GM18519 (cell line): ENCODE results near the gene ZRANB3.
"Not testable (repeated sequence)": the region's sequence is repeated elsewhere in the genome, so short reads cannot be mapped to it uniquely, and the experiment has no call there.

Experiments
- ATAC-seq: cut with Tn5 transposase; IDR thresholded peaks from one replicate; pipeline ENCODE4 v1.9.1; 2021; ENCODE audit warnings: mild to moderate bottlenecking, moderate library complexity; ENCODE audit not compliant: unreplicated experiment, low FRiP score

The ZRANB3 gene

DNA sequence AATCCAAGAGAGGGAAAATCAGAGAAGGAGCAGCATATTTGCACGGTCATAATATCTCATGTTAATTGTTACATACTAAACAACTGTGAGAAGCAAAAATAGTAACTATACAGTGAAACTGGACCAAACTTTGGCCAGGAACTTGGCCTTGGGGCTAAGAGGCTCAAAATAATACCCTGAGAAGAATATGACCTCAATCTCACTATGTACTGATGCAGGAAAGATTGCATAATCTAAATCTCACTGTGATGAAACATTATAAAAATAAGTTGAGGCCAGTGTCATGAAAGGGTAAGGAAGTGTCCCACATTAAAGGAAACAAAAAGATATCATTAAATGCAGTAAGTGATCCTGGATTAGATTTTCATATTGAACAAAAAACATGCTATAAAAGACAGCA, 36.5 kb downstream of the ZRANB3 start:
- no peak for ATAC-seq

DNA sequence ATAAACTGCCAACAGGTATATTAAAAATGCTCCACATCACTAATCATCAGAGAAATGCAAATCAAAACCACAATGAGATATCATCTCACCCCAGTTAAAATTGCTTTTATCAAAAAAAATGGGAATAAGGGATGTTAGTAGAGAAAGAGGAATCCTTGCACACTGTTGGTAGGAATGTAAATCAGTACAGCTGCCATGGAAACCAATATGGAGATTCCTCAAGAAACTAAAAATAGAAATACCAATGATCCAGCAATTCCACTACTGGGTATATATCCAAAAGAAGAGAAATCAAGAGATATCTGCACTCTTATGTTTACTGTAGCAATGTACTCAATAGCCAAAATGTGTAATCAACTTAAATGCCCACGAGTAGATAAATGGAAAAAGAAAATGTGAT, 40.6 kb downstream of the ZRANB3 start:
- ATAC-seq, result no peak

DNA sequence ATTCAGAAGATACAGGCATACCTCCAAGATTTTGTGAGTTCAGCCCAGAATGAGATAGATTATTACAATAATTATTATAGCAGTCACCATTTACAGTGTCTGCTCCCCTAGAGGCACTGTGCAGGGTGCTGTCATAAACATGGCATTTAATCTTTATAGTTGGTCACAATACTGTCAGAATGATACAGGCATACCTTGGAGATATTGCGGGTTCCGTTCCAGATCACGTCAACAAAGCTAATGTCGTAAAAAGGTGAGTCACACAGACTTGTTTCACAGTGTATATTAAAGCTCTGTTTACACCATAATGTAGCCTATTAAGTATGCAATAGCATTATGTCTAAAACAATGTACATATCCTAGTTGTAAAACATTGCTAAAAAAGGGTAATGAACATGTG, 45.6 kb downstream of the ZRANB3 start:
- ATAC-seq, result no peak

DNA sequence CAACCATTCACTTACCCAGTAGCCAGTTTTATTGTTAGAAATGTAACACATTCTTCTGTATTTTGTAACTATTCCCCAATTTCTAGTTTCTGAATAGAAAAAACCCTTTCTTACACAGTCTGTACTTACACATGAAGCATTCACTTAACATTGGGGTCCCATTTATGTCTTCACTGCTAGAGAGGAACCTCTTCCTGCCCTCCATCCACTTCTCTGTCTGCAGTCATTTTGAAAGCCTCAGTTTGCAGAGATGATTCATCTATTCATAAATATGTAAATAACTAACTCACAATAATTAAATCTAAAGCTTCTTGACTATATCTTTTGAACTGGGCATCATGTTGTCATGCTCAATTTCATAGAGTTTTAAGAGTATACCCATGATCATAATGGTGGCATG, 55.9 kb downstream of the ZRANB3 start:
- ATAC-seq, result no peak

DNA sequence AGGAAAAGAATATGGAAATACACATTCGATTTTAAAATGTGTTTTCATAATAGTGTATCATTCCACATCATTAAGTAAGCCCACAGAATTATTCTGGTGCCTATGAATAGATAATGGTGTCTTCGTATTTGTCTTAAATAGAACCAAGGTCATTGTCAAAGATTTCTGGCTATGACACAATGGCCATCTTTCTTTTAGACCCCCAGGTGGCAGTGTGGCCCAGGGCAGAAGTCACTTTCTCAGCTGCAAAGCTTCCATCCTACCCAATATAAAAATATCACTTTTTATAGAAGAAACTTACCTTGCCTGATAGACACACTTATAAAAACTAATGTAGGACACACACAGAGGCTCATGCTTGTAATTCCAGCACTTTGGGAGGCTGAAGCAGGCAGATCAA, 57.5 kb downstream of the ZRANB3 start:
- ATAC-seq, result no peak

DNA sequence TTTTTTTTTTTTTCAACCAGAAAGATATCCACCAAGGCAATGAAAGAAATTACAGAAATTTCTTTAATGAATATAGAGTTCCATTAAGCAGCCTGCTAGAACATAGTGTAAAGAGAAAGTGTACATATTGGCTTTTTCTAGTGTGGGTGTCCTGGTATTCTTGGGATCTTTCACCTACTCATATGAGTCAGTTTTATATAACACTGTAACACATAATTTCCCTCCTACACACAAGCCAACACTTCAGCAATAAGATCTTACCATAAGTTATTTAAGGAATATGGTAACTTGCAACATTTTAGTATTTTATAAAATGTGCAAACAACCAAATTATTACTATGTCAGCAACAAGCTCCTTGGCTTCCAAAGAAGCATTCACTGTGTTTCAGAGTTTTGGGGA, 59.9 kb downstream of the ZRANB3 start:
- ATAC-seq, result no peak

DNA sequence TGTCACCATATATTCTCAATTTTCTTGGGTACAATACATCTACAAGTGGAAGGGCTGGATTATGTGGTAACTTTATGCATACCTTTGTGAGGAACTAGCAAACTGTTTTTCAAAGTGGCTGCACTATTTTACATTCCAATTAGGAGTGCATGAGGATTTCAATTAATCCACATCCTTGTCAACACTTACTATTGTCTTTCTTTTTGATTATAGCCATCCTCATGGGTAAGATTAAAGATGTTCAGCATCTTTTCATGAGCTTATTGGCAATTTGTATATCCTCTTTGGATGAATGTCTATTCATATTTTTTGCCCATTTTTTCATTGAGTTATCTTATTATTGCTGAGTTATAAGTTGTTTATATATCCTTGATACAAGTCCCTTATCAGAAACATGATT, 73.7 kb downstream of the ZRANB3 start:
- ATAC-seq, result no peak

DNA sequence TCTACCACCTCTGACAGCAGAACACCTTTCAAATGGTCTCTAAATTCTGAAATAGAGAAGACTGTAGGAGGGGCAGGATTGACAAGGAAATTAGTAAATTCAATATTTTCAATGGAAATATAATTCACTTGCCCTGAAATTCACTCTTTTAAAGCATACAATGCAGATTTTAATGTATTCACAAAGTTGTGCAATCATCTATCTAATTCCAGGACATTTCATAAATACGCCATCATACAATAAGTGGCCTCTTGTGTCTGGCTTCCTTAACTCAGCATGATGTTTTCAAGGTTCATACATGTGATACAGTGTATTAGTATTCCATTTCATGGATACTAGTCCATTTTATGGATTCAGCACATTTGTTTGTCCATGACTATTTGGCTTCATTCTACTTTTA, 74.2 kb downstream of the ZRANB3 start:
- ATAC-seq, result no peak

DNA sequence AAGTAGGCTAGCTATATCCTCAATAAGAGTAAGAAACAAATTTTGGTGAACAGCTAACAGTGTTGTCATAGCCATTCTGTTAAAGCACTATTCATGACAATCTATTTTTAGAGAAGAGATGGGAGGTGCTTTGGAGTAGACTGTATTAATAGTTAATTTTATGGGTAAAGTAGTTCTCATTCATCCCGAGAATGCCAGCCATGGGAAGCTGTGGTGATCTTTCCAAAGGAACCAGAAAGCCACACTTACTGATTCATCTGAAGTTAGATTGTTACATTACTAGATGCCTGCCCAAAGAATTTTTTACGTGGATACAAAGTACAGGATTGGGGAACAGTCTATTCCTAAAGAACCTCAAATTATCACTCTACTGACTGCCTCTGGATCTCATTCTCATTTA, 74.6 kb downstream of the ZRANB3 start:
- ATAC-seq, result no peak

DNA sequence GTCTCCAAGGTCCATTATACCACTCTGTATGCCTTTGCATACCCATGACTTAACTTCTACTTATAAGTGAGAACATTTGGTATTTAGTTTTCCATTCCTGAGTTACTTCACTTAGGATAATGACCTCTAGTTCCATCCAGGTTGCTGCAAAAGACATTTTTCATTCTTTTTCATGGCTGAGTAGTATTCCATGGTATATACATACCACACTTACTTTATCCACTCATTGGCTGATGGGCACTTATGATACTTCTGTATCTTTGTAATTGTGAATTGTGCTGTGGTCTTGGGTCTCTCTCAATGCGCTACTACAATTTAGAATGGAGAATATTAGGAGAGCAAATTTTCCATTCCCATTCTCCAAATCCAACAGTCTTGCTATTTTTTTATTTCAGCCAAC, 76.4 kb downstream of the ZRANB3 start:
- no peak for ATAC-seq

DNA sequence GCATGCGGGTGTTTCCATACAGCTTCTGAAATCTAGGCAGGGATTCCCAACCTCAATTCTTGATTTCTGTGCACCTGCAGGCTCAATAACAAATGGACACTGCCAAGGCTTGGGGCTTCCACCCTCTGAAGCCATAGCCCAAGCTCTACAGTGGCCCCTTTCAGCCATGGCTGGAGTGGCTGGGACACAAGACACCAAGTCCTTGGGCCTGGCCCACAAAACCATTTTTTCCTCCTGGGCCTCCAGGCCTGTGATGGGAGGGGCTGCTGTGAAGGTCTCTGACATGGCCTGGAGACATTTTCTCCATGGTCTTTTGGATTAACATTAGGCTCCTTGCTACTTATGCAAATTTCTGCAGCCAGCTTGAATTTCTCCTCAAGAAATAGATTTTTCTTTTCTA, 78.0 kb downstream of the ZRANB3 start:
- not testable (repeated sequence) for ATAC-seq

DNA sequence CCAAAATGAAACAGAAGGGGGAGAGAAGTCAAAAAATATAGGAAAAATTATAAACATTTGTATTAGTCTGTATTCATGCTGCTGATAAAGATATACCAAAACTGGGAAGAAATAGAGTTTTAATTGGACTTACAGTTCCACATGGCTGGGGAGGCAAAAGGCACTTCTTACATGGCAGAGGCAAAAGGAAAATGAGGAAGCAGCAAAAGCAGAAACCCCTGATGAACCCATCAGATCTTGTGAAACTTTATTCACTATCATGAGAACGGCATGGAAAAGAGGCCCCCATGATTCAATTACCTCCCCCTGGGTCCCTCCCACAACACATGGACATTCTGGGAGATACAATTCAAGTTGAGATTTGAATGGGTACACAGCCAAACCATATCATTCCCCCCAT, 79.1 kb downstream of the ZRANB3 start:
- ATAC-seq, result no peak

DNA sequence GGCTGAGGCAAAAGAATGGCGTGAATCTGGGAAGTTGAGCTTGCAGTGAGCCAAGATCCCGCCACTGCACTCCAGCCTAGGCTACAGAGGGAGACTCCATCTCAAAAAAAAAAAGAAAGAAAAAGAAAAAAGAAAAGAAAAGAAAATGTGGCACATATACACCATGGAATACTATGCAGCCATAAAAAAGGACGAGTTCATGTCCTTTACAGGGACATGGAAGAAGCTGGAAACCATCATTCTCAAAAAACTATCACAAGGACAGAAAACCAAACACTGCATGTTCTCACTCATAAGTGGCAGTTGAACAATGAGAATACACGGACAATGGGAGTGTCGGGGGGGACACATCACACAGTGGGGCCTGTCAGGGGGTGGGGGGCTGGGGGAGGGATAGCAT, 88.0 kb downstream of the ZRANB3 start:
- not testable (repeated sequence) for ATAC-seq

DNA sequence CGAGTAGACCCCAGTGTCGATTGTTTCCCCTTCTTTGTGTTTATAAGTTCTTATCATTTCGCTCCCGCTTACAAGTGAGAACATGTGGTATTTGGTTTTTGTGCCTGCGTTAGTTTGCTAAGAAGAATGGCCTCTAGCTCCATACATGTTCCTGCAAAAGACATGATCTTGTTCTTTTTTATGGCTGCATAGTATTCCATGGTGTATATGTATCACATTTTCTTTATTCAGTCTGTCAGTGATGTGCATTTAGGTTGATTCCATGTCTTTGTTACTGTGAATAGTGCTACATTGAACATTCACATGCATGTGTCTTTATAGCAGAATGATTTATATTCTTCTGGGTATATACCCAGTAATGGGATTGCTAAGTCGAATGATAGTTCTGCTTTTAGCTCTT, 95.9 kb downstream of the ZRANB3 start:
- not testable (repeated sequence) for ATAC-seq

DNA sequence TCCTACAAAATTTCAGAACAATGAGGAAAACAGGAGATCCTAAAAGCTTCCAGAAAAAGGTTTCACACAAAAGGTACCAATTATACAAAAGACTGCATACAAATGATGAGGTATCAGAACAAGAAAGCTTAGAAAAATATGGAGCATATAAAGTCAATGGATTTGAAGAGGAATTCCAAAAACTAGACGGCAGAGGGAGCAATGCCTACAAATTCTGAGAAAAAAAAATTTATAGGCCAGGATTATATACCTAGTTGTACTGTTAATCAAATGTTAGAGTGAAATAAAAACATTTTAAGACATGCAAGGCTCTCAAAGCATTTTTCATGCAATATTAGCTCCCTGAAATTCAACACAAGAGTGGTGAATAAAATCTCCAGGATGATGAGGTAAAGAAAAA, 106.2 kb downstream of the ZRANB3 start:
- ATAC-seq, result no peak

DNA sequence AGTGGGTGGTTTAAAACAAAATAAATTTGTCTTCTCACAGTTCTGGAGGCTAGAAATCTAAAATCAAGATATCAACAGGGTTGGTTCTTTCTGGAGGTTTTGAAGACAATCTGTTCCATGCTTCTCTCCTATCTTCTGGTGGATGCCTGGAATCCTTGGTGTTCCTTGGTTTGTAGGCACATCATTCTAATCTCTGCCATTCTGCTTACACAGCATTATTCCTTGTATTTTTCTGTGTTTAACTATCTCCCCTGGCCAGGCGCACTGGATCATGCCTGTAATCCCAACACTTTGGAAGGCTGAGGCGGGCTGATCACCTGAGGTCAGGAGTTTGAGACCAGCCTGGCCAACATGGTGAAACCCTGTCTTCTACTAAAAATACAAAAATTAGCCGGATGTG, 108.1 kb downstream of the ZRANB3 start:
- ATAC-seq, result no peak

DNA sequence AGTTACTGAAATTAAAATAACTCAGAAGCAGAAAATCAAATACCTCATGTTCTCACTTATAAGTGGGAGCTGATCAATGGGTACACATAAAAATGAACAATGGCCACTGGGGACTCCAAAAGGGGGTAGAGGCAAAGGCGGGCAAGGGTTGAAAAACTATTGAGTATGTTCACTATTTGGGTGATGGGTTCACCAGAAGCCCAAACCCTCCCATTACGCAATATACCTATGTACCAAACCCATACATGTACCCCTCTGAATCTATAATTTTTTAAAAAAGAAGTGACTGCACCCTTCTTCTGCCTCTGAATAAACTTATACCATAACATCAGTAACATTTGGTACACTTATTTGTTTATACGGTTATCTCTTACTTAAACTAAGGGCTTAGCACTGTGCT, 119.4 kb downstream of the ZRANB3 start:
- ATAC-seq, result no peak

DNA sequence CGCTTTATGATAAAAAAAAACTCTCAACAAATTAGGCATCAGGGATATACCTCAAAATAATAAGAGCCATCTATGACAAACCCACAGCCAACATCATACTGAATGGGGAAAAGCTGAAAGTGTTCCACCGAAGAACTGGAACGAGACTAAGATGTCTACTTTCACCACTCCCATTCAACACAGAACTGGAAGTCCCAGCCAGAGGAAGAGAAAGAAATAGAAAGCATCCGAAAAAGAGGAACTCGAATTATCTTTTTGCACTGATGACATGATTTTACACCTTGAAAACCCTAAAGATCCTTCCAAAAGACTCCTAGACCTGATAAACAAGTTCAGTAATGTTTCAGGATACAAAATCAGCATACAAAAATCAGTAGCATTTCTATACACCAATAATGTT, 121.6 kb downstream of the ZRANB3 start:
- ATAC-seq, result no peak

DNA sequence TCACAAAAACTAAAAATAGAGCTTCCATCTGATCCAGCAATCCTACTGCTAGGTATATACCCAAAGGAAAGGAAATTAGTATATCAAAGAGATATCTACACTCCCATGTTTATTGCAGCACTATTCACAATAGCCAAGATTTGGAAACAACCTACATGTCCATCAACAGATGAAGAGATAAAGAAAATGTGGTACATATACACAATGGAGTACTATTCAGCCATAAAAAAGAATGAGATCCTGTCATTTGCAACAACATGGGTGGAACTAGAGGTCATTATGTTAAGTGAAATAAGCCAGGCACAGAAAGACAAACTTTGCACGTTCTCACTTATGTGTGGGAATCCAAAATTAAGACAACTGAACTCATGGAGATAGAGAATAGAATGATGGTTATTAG, 134.8 kb downstream of the ZRANB3 start:
- ATAC-seq, result not testable (repeated sequence)

DNA sequence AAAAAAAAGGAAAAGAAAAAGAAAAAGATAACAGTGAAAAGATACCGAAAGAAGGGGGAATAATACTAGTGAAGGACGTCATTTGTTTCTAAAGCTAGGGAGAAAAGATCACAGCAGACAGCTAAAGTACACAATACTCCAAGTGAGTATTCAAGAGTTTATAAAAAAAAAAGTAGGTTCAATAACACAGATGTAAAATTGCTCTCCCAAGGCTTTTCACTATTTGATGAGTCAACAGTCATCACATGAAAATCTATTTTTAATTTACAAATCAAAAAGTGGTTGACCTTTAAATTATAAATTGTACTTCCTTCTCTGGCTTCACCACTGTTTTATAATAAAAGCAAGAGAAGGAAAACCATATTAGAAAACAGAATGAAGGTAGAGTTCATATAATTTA, 144.0 kb downstream of the ZRANB3 start:
- ATAC-seq, result no peak

DNA sequence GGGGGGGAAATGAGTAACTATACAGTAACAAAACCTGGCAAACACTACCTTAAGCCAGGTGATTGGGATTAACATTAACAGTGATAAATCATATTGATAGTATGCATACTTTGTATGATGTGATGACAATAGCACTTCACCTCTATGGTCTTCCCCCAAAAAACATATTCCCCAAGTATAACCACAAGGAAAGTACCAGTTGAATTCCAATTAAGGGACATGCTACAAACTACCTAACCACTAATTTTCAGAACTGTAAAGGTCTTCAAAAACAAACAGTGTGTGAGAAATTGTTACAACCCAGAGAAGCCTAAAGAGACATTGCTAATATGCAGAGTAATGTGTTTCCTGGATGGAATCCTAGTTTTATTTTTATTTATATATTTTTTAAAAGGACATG, 152.4 kb downstream of the ZRANB3 start:
- no peak for ATAC-seq

DNA sequence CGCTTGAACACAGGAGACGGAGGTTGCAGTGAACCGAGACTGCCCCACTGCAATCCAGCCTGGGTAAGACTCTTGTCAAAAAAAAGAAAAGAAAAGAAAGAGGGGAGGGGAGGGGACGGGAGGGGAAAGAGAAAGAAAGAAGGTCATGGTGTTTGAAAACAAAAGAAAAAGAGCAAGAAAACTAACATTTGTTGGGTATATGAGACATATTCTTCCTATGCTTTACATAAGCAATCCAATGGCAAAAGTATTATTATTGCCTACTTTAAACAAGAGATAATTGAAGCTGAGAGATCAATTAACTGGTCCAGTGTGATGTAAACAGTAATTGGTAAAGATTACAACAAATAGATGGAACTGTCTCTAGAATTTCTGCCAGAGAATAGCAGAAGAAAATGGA, 157.3 kb downstream of the ZRANB3 start:
- no peak for ATAC-seq

DNA sequence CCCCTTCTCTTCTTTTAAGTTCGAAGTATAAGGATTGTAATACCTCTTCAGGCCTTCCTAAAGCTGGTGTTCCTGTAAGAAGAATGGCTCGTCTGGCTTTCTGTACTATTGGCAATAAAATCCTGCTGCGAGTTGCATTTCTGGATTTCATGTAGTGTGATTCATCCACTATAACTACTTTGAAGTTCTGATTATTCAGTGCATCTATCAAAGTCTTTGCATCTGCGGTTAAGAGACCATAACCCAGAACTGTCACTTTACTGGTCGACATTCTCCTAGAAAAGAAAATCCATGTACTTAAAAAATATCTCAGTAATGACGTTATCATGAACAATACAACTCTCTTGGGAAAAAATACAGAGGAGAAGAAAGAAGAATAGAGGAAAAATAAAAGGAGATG, 181.1 kb downstream of the ZRANB3 start:
- ATAC-seq, result no peak
